Measurements from ENCODE around the gene CKAP5. TPM values are rescaled to one million over a fixed set of nuclear protein-coding genes. Genes with fewer than 3 reads are reported as not detected.

CKAP5 gene
- total and polyA plus RNA-seq, 2 experiments from 2014 or later, result 67.9 to 120 TPM

DNA sequence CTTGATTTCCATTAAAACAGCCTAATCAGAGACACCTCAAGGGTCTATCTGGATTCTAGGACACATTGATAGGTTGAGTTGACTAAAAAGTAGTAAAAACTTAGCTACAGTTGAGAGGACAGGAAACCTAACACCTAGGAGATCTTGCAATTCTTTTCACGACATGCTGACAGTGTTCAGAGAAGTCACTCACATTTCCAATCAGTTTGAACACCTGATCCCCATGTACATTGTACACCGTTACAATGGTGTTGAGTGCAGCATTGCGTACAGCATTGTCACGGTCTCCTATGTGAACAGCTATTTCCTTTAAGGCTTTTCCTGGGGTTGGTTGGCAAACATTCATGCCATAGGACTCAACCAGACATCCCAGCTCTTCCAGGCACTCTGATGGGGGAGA lies 84.3 kb downstream of the CKAP5 start (continued):
- TF ChIP-seq, protein P1, sequence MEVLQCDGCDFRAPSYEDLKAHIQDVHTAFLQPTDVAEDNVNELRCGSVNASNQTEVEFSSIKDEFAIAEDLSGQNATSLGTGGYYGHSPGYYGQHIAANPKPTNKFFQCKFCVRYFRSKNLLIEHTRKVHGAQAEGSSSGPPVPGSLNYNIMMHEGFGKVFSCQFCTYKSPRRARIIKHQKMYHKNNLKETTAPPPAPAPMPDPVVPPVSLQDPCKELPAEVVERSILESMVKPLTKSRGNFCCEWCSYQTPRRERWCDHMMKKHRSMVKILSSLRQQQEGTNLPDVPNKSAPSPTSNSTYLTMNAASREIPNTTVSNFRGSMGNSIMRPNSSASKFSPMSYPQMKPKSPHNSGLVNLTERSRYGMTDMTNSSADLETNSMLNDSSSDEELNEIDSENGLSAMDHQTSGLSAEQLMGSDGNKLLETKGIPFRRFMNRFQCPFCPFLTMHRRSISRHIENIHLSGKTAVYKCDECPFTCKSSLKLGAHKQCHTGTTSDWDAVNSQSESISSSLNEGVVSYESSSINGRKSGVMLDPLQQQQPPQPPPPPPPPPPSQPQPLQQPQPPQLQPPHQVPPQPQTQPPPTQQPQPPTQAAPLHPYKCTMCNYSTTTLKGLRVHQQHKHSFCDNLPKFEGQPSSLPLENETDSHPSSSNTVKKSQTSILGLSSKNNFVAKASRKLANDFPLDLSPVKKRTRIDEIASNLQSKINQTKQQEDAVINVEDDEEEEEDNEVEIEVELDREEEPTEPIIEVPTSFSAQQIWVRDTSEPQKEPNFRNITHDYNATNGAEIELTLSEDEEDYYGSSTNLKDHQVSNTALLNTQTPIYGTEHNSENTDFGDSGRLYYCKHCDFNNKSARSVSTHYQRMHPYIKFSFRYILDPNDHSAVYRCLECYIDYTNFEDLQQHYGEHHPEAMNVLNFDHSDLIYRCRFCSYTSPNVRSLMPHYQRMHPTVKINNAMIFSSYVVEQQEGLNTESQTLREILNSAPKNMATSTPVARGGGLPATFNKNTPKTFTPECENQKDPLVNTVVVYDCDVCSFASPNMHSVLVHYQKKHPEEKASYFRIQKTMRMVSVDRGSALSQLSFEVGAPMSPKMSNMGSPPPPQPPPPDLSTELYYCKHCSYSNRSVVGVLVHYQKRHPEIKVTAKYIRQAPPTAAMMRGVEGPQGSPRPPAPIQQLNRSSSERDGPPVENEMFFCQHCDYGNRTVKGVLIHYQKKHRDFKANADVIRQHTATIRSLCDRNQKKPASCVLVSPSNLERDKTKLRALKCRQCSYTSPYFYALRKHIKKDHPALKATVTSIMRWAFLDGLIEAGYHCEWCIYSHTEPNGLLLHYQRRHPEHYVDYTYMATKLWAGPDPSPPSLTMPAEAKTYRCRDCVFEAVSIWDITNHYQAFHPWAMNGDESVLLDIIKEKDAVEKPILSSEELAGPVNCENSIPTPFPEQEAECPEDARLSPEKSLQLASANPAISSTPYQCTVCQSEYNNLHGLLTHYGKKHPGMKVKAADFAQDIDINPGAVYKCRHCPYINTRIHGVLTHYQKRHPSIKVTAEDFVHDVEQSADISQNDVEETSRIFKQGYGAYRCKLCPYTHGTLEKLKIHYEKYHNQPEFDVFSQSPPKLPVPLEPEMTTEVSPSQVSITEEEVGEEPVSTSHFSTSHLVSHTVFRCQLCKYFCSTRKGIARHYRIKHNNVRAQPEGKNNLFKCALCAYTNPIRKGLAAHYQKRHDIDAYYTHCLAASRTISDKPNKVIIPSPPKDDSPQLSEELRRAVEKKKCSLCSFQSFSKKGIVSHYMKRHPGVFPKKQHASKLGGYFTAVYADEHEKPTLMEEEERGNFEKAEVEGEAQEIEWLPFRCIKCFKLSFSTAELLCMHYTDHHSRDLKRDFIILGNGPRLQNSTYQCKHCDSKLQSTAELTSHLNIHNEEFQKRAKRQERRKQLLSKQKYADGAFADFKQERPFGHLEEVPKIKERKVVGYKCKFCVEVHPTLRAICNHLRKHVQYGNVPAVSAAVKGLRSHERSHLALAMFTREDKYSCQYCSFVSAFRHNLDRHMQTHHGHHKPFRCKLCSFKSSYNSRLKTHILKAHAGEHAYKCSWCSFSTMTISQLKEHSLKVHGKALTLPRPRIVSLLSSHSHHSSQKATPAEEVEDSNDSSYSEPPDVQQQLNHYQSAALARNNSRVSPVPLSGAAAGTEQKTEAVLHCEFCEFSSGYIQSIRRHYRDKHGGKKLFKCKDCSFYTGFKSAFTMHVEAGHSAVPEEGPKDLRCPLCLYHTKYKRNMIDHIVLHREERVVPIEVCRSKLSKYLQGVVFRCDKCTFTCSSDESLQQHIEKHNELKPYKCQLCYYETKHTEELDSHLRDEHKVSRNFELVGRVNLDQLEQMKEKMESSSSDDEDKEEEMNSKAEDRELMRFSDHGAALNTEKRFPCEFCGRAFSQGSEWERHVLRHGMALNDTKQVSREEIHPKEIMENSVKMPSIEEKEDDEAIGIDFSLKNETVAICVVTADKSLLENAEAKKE (CRISPR knock-in tag; IDR thresholded peaks at IDR 0.05), result no peak
- no peak for TF ChIP-seq POLR2AphosphoS5 (IDR thresholded peaks at IDR 0.05; ENCODE audit: low read depth)

DNA sequence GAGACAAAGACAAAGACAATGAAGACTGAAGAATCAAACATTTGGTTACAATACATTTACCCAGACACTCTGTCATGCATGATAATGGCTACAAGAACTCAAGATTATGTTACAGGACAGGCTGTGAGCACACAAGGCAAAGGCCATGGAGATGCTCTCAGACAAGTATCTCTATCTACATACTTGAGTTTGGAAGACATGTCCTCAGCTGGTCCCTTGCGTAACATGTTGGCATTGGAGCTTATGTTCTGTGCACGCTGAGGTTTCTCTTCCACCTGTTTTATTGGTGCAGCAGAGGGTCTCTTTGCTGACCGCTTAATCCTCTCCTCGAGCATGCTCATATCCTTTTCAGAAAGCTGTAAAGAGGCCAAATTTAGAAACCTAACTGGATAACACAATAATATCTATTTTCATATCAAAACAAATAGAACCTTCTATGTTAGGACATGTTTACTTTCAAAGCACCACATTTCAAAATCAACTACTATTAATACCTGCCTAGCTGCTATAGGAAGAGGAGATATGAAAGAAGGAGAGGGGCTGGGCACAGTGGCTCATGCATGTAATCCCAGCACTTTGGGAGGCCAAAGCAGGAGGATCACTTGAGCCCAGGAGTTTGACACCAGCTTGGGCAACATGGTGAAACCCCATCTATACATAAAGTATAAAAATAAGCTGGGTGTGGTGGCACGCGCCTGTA lies 85.5 kb downstream of the CKAP5 start:
- Histone ChIP-seq H3K27ac (ENCODE audit: low read depth) (no peak overlapping the region), H3K36me3 (ENCODE audit: insufficient read depth) (peaks cover 92% of the 10 kb centered on the region), H3K79me2 (replicated peaks; ENCODE audit: insufficient read depth) (no peaks in the 10 kb centered on the region), H3K9me2 (ENCODE audit: insufficient read depth) (no peaks in the 10 kb centered on the region), H3F3A (replicated peaks; ENCODE audit: low read depth) (no peaks in the 10 kb centered on the region), H3K4me1 (ENCODE audit: insufficient read depth) (no peaks in the 10 kb centered on the region), H3K4me2 (no peak overlapping the region), H2AFZ (no peak overlapping the region), H4K20me1 (replicated peaks; ENCODE audit: insufficient read depth) (peaks cover 20% of the 10 kb centered on the region), H3K4me3 (no peak overlapping the region), H3K27me3 (ENCODE audit: insufficient read depth) (no peaks in the 10 kb centered on the region)
- Mint-ChIP-seq H3K4me1 (peaks cover 7% of the 10 kb centered on the region; the same call in 2 of the 3 replicates), H3K27ac (no peak overlapping the region), H3K4me3 (no peak overlapping the region), H3K9me3 (no peaks in the 10 kb centered on the region), H3K27me3 (ENCODE audit: insufficient read depth, low read depth, poor library complexity) (no peaks in the 10 kb centered on the region), H3K36me3 (ENCODE audit: low read depth) (peaks cover 89% of the 10 kb centered on the region)
- DNase-seq (ENCODE audit: low spot score), result no peak
- ATAC-seq, result no peak
- TF ChIP-seq, protein P2, sequence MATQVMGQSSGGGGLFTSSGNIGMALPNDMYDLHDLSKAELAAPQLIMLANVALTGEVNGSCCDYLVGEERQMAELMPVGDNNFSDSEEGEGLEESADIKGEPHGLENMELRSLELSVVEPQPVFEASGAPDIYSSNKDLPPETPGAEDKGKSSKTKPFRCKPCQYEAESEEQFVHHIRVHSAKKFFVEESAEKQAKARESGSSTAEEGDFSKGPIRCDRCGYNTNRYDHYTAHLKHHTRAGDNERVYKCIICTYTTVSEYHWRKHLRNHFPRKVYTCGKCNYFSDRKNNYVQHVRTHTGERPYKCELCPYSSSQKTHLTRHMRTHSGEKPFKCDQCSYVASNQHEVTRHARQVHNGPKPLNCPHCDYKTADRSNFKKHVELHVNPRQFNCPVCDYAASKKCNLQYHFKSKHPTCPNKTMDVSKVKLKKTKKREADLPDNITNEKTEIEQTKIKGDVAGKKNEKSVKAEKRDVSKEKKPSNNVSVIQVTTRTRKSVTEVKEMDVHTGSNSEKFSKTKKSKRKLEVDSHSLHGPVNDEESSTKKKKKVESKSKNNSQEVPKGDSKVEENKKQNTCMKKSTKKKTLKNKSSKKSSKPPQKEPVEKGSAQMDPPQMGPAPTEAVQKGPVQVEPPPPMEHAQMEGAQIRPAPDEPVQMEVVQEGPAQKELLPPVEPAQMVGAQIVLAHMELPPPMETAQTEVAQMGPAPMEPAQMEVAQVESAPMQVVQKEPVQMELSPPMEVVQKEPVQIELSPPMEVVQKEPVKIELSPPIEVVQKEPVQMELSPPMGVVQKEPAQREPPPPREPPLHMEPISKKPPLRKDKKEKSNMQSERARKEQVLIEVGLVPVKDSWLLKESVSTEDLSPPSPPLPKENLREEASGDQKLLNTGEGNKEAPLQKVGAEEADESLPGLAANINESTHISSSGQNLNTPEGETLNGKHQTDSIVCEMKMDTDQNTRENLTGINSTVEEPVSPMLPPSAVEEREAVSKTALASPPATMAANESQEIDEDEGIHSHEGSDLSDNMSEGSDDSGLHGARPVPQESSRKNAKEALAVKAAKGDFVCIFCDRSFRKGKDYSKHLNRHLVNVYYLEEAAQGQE (IDR thresholded peaks at IDR 0.05; ENCODE audit: unreplicated experiment), result no peak
- TF ChIP-seq NANOG (IDR thresholded peaks at IDR 0.05; ENCODE audit: borderline replicate concordance), result no peak
- no peak for TF ChIP-seq EZH2 (IDR thresholded peaks at IDR 0.05; ENCODE audit: low read depth, unreplicated experiment)
- TF ChIP-seq POLR2AphosphoS5 (IDR thresholded peaks at IDR 0.05; ENCODE audit: low read depth), result no peak
- TF ChIP-seq ZNF331 (CRISPR knock-in tag; IDR thresholded peaks at IDR 0.05; ENCODE audit: low read depth), result no peak
- TF ChIP-seq JUNB (IDR thresholded peaks at IDR 0.05; ENCODE audit: unreplicated experiment), result no peak
- TF ChIP-seq, protein P3, sequence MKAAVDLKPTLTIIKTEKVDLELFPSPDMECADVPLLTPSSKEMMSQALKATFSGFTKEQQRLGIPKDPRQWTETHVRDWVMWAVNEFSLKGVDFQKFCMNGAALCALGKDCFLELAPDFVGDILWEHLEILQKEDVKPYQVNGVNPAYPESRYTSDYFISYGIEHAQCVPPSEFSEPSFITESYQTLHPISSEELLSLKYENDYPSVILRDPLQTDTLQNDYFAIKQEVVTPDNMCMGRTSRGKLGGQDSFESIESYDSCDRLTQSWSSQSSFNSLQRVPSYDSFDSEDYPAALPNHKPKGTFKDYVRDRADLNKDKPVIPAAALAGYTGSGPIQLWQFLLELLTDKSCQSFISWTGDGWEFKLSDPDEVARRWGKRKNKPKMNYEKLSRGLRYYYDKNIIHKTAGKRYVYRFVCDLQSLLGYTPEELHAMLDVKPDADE (IDR thresholded peaks at IDR 0.05), result no peak

Measured in GM23338 (cell line).